K562 (cell line): ENCODE data around the gene PTTG2. TPM values are rescaled to one million over a fixed set of nuclear protein-coding genes. Genes with fewer than 3 reads are reported as not detected.

Source experiments
- AFF4 ChIP-seq: sonication (generic); formaldehyde crosslinking; IDR thresholded peaks from 2 replicates; pipeline ENCODE4 v1.8.0; 2023; ENCODE audit warnings: mild to moderate bottlenecking, missing genetic modification reagents
- BCOR ChIP-seq: fragments of 450-650 bp; IDR thresholded peaks from 2 replicates; pipeline ENCODE4 v1.6.1; 2016
- CEBPB ChIP-seq: fragments of 450-650 bp; IDR thresholded peaks from 2 replicates; pipeline ENCODE4 v1.6.1; 2016; ENCODE audit warnings: missing genetic modification characterization, missing compliant biosample characterization
- HMG20A ChIP-seq: fragments of 450-650 bp; formaldehyde crosslinking; conservative IDR thresholded peaks from 2 replicates; pipeline ENCODE4 v1.4.0; 2020; ENCODE audit warnings: mild to moderate bottlenecking, mixed read lengths
- IRF2 ChIP-seq: sonication (generic); formaldehyde crosslinking; IDR thresholded peaks from 2 replicates; pipeline ENCODE4 v1.8.1; 2022; ENCODE audit warnings: mild to moderate bottlenecking, missing genetic modification reagents
- KLF16 ChIP-seq: IDR thresholded peaks from 2 replicates; pipeline ENCODE4 v1.6.1; 2016; ENCODE audit warnings: antibody characterized with exemption
- MYC ChIP-seq, 2 experiments: fragments of 250-450 bp in 1 of 2; sonication (Bioruptor Pico) in 1 of 2; IDR thresholded peaks; 2 replicates each; pipeline versions ENCODE4 v1.5.1 to v1.6.1; 2012 to 2021; ENCODE audit warnings: low read depth in 2 of 2, borderline replicate concordance in 1 of 2, improper control_type of control experiment in 1 of 2, low read length in 1 of 2, mild to moderate bottlenecking in 1 of 2, moderate library complexity in 1 of 2
- PHF20 ChIP-seq: fragments of 450-650 bp; IDR thresholded peaks from 2 replicates; pipeline ENCODE4 v1.6.1; 2018; ENCODE audit not compliant: partially characterized antibody
- SFPQ ChIP-seq: fragments of 200-400 bp; formaldehyde crosslinking; IDR thresholded peaks from 2 replicates; pipeline ENCODE4 v1.6.1; 2017; ENCODE audit warnings: mild to moderate bottlenecking, low read depth, low read length, moderate library complexity
- SMAD2 ChIP-seq: fragments of 150-350 bp; IDR thresholded peaks from 2 replicates; pipeline ENCODE4 v1.6.1; 2014; ENCODE audit warnings: low read depth, mild to moderate bottlenecking, low read length
- SREBF1 ChIP-seq: fragments of 150-350 bp; IDR thresholded peaks from 2 replicates; pipeline ENCODE4 v1.6.1; 2014; ENCODE audit warnings: antibody characterized with exemption, low read depth, low read length, borderline replicate concordance
- ZNF12 ChIP-seq: sonication (generic); formaldehyde crosslinking; IDR thresholded peaks from 2 replicates; pipeline ENCODE4 v1.4.0; 2020; ENCODE audit warnings: mild to moderate bottlenecking, missing genetic modification reagents
- ZNF124 ChIP-seq: sonication (generic); formaldehyde crosslinking; IDR thresholded peaks from 2 replicates; pipeline ENCODE4 v1.8.1; 2022; ENCODE audit warnings: missing genetic modification reagents
- ZNF143 ChIP-seq: sonication (generic); formaldehyde crosslinking; IDR thresholded peaks from 2 replicates; pipeline ENCODE4 v1.9.0; 2022; ENCODE audit warnings: mild to moderate bottlenecking, missing genetic modification reagents
- ZNF354B ChIP-seq: fragments of 250-450 bp; sonication (Bioruptor Pico); IDR thresholded peaks from 2 replicates; pipeline ENCODE4 v1.4.0; 2020
- ZNF511 ChIP-seq: sonication (generic); formaldehyde crosslinking; IDR thresholded peaks from 2 replicates; pipeline ENCODE4 v1.8.0; 2022; ENCODE audit warnings: mild to moderate bottlenecking, missing genetic modification reagents
- ZNF639 ChIP-seq, 2 experiments: fragments of 200-800 bp in 1 of 2; sonication (Bioruptor generic) in 1 of 2; sonication (generic) in 1 of 2; formaldehyde crosslinking in 1 of 2; IDR thresholded peaks in 1 of 2; conservative IDR thresholded peaks in 1 of 2; 2 replicates each; pipeline versions ENCODE4 v1.5.0 to v1.6.1; 2016 to 2020; ENCODE audit warnings: missing compliant biosample characterization in 1 of 2, missing genetic modification characterization in 1 of 2, missing genetic modification reagents in 1 of 2
- ZNF75A ChIP-seq: fragments of 450-650 bp; formaldehyde crosslinking; IDR thresholded peaks from 2 replicates; pipeline ENCODE4 v1.4.0; 2020; ENCODE audit warnings: mild to moderate bottlenecking
- polyA plus RNA-seq, 8 experiments: library from polyadenylated mRNA; depleted of rRNA in 4 of 8; stranded (reverse) in 5 of 8; unstranded in 3 of 8; fragments of >200 nt; fragmentation: Nextera tagmentation in 2 of 8; fragmentation: Illumina TruSeq in 1 of 8; extraction: Ambion mirVana in 2 of 8; extraction: Trizol in 1 of 8; gene quantifications; 2 replicates each; pipeline versions ENCODE4 v1.2.1 to v1.2.3, GENCODE V29; 2011 to 2014; ENCODE audit warnings: inconsistent platforms in 1 of 8, missing spikeins in 1 of 8
- total RNA-seq, 7 experiments: library from RNA; depleted of rRNA in 6 of 7; stranded (reverse); fragments of >200 nt in 6 of 7; fragmentation: Illumina TruSeq in 2 of 7; extraction: Trizol in 2 of 7; gene quantifications; 2 replicates each; pipeline versions ENCODE4 v1.2.1 to v1.2.3, GENCODE V29; 2011 to 2021; ENCODE audit warnings: low replicate concordance in 1 of 7

PTTG2 gene
- total and polyA plus RNA-seq, 9 of the 15 experiments (the other 6 are each of a cell fraction or from before 2014, with no cell fraction given): not detected

- peak; percentile 66; the same call in 1 of the 2 replicates for TF ChIP-seq AFF4 (CRISPR knock-in tag)
- TF ChIP-seq CEBPB (tag): no peak
- TF ChIP-seq BCOR: peak; percentile 49; the same call in 1 of the 2 replicates
- TF ChIP-seq IRF2 (CRISPR knock-in tag): no peak
- TF ChIP-seq SMAD2: no peak
- TF ChIP-seq ZNF354B (CRISPR knock-in tag): no peak
- TF ChIP-seq KLF16: no peak
- TF ChIP-seq ZNF143 (CRISPR knock-in tag): no peak
- no peak for TF ChIP-seq ZNF75A (CRISPR knock-in tag)
- no peak for TF ChIP-seq ZNF12 (CRISPR knock-in tag)
- peak; percentile 90; the same call in 1 of the 2 replicates for TF ChIP-seq ZNF511 (CRISPR knock-in tag)
- no peak for TF ChIP-seq ZNF639 (CRISPR knock-in tag; conservative IDR thresholded peaks at IDR 0.05 in 1 of 2, IDR thresholded peaks at IDR 0.05 in 1 of 2)
- TF ChIP-seq HMG20A (CRISPR knock-in tag): no peak
- TF ChIP-seq PHF20: no peak
- no peak for TF ChIP-seq SFPQ
- peak; percentile 52 for TF ChIP-seq MYC (IDR thresholded peaks at IDR 0.05; ENCODE audit: low read depth, low read length)
- TF ChIP-seq MYC (CRISPR knock-in tag; IDR thresholded peaks at IDR 0.05; ENCODE audit: borderline replicate concordance, low read depth): no peak
- no peak for TF ChIP-seq SREBF1
- TF ChIP-seq ZNF124 (CRISPR knock-in tag): no peak
These were observed 17.5 kb downstream of the PTTG2 start (continued) for GRCh38 chr4:37977471-37978247.
